ENCODE measurements around the gene PDE4D. TPM values are rescaled to one million over a fixed set of nuclear protein-coding genes. Genes with fewer than 3 reads are reported as not detected.

Gene PDE4D
- total and polyA plus RNA-seq, 11 donors: 5.2 to 68.3 (median 42.1) TPM

DNA sequence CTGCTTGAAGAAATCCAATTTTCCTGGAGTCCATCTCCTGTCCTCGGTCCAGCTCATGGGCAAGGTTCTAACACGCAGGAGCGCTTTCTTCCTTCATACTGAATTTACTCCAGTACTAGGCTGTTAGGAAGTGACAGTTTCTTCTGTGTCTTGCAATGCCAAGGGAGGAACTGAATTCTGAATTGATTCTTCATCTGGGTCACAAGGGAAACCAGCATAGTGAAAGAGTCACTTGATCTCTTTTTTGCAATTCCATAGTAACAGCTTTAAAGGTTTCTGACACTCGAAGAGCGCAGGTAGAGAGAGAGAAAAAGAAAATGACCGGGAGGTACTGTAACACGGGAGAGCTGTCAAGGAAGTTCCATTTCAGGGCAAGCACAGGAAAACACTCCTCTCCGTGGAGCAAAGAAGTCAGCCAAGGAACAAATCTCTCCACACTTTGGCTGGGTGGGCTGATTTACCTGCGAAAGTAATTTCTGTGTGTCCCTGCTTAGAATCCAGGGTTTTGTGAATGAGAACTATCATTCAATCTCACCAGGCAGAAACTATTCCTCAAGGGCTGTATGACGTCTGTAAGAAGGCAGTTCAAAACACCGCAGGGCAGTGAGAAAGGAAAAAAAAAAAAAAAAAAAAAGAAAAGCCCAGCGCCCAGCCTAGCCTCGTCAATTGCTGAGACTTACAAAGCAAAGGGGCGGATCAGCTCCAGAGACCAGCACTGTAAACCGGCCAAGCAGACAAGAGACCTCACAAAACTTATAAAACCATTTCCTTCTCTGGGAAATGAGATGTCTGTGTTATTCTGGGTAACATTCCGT is 617.8 kb downstream of the PDE4D start:
- WGBS, 4 donors: 19 to 26% (median 22%) methylated on average over 16 of the region's 16 CpGs
- DNase-seq (peak in 4 of 5 donors; percentile 51 to 57 (median 51)), ATAC-seq (peak; percentile 76 to 89 (median 85))
- intact Hi-C loops (cut with DNase I): loop anchor here in 8 of 10 donors (5.0 to 10.0 kb wide), 4 partner anchors 42 to 89 kb away; no protein-coding TSS in a partner anchor
- TF ChIP-seq POLR2A (IDR thresholded peaks at IDR 0.05): no peak
- TF ChIP-seq, protein P1, sequence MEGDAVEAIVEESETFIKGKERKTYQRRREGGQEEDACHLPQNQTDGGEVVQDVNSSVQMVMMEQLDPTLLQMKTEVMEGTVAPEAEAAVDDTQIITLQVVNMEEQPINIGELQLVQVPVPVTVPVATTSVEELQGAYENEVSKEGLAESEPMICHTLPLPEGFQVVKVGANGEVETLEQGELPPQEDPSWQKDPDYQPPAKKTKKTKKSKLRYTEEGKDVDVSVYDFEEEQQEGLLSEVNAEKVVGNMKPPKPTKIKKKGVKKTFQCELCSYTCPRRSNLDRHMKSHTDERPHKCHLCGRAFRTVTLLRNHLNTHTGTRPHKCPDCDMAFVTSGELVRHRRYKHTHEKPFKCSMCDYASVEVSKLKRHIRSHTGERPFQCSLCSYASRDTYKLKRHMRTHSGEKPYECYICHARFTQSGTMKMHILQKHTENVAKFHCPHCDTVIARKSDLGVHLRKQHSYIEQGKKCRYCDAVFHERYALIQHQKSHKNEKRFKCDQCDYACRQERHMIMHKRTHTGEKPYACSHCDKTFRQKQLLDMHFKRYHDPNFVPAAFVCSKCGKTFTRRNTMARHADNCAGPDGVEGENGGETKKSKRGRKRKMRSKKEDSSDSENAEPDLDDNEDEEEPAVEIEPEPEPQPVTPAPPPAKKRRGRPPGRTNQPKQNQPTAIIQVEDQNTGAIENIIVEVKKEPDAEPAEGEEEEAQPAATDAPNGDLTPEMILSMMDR (IDR thresholded peaks at IDR 0.05): no peak
- H3K27ac ChIP-seq: peak overlapping the region; percentile 26 to 86 (median 74)
- H3K36me3 ChIP-seq: no peaks in the 10 kb centered on the region
- H3K9me3 ChIP-seq: no peaks in the 10 kb centered on the region
- H3K27me3 ChIP-seq: no peaks in the 10 kb centered on the region
- H3K4me1 ChIP-seq: peaks cover 0 to 29% (median 12%) of the 10 kb centered on the region in 12 donors
- H3K4me3 ChIP-seq: peak overlapping the region in 11 of 12 donors; percentile 26 to 65 (median 52)

DNA sequence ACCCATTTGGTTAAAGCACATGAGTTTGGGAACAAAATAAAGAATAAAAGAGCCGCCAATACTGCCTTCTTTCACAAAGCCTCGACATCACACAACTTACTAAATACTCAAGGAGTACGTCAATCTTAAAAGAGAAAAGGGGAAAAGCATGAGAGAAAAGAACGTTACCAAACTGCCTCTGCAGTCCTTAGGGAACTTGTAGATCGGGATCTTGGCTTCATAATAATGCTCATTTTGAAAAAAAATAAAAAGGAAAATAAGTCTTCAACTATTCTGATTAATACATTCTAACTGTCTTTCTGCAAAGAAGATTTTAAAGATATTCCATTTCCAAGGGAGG is 618.4 kb downstream of the PDE4D start:
- ATAC-seq: no peak
- Histone ChIP-seq H3K27me3 (no peaks in the 10 kb centered on the region), H3K4me3 (peak overlapping the region in 11 of 12 donors; percentile 26 to 65 (median 52)), H3K36me3 (no peaks in the 10 kb centered on the region), H3K9me3 (no peaks in the 10 kb centered on the region), H3K27ac (peak overlapping the region in 11 of 12 donors; percentile 26 to 86 (median 76)), H3K4me1 (peaks cover 0 to 29% (median 12%) of the 10 kb centered on the region in 12 donors)
- intact Hi-C loops (cut with DNase I): loop anchor here in 8 of 10 donors (5.0 to 10.0 kb wide), 4 partner anchors 42 to 90 kb away; no protein-coding TSS in a partner anchor
- no peak for TF ChIP-seq POLR2A (IDR thresholded peaks at IDR 0.05)
- TF ChIP-seq, protein P1 (IDR thresholded peaks at IDR 0.05): no peak
- 36 to 47% (median 41%) methylated on average over 5 of the region's 5 CpGs for WGBS, 4 donors
- no peak for DNase-seq

DNA sequence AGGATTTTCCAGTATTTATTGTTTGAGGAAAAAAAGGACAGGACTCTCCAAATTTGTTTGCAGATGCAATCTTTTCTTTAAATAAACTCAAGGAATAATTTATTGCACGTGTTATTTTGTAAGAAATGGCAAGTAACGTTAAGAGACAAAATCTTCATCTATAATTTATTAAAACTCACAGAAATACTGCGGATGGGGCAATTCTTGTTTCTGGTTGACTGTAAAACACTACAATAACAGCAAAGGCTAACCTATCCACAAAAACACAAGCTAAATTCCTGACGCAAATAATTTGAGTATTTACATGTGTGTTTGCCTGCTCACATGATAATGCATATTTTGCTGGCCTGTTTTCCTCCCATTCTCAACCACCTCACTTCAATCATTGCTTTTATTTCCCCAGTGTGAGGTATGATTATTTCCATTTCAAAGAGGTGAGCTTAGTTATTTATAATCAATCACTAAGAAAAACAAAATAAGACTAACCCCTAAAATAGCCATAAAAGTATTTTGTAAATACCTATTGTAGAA is 619.4 kb downstream of the PDE4D start:
- ATAC-seq (no peak), DNase-seq (no peak)
- Histone ChIP-seq H3K4me1 (peaks cover 0 to 23% (median 11%) of the 10 kb centered on the region in 12 donors), H3K9me3 (no peaks in the 10 kb centered on the region), H3K27me3 (no peaks in the 10 kb centered on the region), H3K4me3 (peak overlapping the region in 11 of 12 donors; percentile 6 to 65 (median 52)), H3K36me3 (no peaks in the 10 kb centered on the region), H3K27ac (peak overlapping the region in 5 of 12 donors; percentile 8 to 82 (median 79))
- TF ChIP-seq POLR2A (IDR thresholded peaks at IDR 0.05): no peak
- TF ChIP-seq, protein P1 (IDR thresholded peaks at IDR 0.05): no peak
- 70 to 77% (median 71%) methylated on average over 4 of the region's 4 CpGs for WGBS, 4 donors
- intact Hi-C loops (cut with DNase I): loop anchor here in 5 of 10 donors (5.0 to 10.0 kb wide), 3 partner anchors 49 to 91 kb away; no protein-coding TSS in a partner anchor

All from heart left ventricle (tissue), 16 donors.